ENCODE data around the gene AMBP.

AMBP gene

GRCh38 chr9:114094971-114095370 is 16.9 kb upstream of the AMBP start:
- 0 out of 2 replicates have a peak overlapping the region, but pooled peaks have one; percentile 23 for H3K27ac ChIP-seq
- no peak for TF ChIP-seq ZFX (IDR thresholded peaks at IDR 0.05; ENCODE audit: borderline replicate concordance)
- no peak for TF ChIP-seq CTCF (IDR thresholded peaks at IDR 0.05)

- TF ChIP-seq ZFX (IDR thresholded peaks at IDR 0.05; ENCODE audit: borderline replicate concordance) (no peak), CTCF (IDR thresholded peaks at IDR 0.05) (no peak)
- no peak overlapping the region for H3K27ac ChIP-seq
Observed at GRCh38 chr9:114093761-114094505, 15.8 kb upstream of the AMBP start.

GRCh38 chr9:114093031-114093471 is 15.0 kb upstream of the AMBP start:
- 0 out of 2 replicates have a peak overlapping the region, but pooled peaks have one; percentile 10 for H3K27ac ChIP-seq
- no peak for TF ChIP-seq CTCF (IDR thresholded peaks at IDR 0.05)
- TF ChIP-seq ZFX (IDR thresholded peaks at IDR 0.05; ENCODE audit: borderline replicate concordance), result no peak

GRCh38 chr9:114092336-114092735 is 14.2 kb upstream of the AMBP start:
- H3K27ac ChIP-seq, result 0 out of 2 replicates have a peak overlapping the region, but pooled peaks have one; percentile 10
- TF ChIP-seq ZFX (IDR thresholded peaks at IDR 0.05; ENCODE audit: borderline replicate concordance), result no peak
- TF ChIP-seq CTCF (IDR thresholded peaks at IDR 0.05), result no peak

GRCh38 chr9:114091711-114092110 is 13.6 kb upstream of the AMBP start:
- H3K27ac ChIP-seq, result 0 out of 2 replicates have a peak overlapping the region, but pooled peaks have one; percentile 10
- no peak for TF ChIP-seq ZFX (IDR thresholded peaks at IDR 0.05; ENCODE audit: borderline replicate concordance)
- no peak for TF ChIP-seq CTCF (IDR thresholded peaks at IDR 0.05)

- peak overlapping the region; percentile 100 for H3K27ac ChIP-seq
- no peak for TF ChIP-seq CTCF (IDR thresholded peaks at IDR 0.05)
- TF ChIP-seq ZFX (IDR thresholded peaks at IDR 0.05; ENCODE audit: borderline replicate concordance), result no peak
Observed at GRCh38 chr9:114090798-114091197, 12.7 kb upstream of the AMBP start.

- no peak for TF ChIP-seq CTCF (IDR thresholded peaks at IDR 0.05)
- peak overlapping the region; percentile 100 for H3K27ac ChIP-seq
Observed at GRCh38 chr9:114089206-114089840, 11.2 kb upstream of the AMBP start.

Measured in 22Rv1 (cell line).